MV-4-11 (cell line): ENCODE data around the gene DNAJA4.
A peak's percentile ranks its signal among the peaks of the same experiment; 100 is the strongest.

ENCODE experiments used
- DNase-seq: peaks from one replicate; lab custom pipeline; 2025; lab: John Stamatoyannopoulos, UW

Gene DNAJA4

DNA sequence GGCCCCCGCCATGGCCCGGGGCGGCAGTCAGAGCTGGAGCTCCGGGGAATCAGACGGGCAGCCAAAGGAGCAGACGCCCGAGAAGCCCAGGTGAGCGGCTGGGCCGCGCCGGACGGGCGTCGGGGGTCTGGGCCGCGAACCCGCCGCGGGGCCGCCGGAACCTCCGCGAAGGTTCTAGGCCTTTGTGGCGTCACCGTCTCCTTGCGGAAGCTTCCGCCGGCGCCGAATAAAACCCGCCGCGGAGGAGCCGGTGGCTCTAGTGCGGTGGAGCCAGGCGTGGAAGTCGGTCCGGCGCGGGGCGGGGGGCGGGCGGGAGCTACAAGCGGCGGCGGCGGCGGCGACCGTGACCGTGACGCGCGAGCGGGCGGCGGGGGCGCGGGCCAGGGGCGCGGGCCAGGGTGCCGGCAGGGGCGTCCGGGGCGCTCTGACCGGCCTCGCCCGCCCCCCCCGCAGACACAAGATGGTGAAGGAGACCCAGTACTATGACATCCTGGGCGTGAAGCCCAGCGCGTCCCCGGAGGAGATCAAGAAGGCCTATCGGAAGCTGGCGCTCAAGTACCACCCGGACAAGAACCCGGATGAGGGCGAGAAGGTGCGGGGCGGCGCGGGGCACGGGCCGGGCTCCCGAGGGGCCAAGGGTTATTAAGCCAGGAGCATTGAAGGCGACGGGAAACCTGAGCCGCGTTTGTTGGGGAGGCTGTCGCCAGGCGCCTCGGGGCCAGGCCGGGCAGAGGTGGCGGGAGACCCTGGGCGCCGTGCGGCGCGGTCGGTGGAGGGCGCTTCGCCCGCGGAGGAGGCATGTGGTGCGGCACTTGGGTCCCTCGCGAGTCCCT, at the start of gene DNAJA4:
TSS of gene DNAJA4 (plus strand) at position 259 of the 833 bp plus-strand sequence. CDS start at position 461, 202 bp downstream.
- peak; percentile 33 for DNase-seq

- no peak for DNase-seq
Observed at GRCh38 chr15:78216276-78217104, 47.9 kb upstream of the DNAJA4 start.

GRCh38 chr15:78220713-78221112, 43.6 kb upstream of the DNAJA4 start:
- no peak for DNase-seq

- no peak for DNase-seq
Observed at GRCh38 chr15:78222745-78223395, 41.5 kb upstream of the DNAJA4 start.

- no peak for DNase-seq
Observed at GRCh38 chr15:78223396-78224022, 40.9 kb upstream of the DNAJA4 start.

DNA sequence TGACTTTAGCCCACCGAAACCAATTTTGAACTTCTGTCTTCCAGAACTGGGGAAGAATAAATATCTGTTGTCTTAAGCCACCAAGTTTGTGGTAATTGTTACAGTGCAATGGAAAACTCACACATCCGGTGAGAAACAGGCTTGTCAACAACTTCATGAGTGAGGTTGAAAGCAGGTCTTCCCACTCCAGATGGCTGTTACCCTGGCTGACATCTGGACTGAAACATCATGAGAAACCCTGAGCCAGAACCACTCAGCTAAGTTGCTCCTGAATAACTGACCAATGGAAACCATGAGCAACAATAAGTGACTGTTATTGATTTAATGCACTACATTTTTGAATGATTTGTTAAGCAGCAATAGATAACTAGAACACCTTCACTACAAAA, 40.3 kb upstream of the DNAJA4 start:
- no peak for DNase-seq

DNA sequence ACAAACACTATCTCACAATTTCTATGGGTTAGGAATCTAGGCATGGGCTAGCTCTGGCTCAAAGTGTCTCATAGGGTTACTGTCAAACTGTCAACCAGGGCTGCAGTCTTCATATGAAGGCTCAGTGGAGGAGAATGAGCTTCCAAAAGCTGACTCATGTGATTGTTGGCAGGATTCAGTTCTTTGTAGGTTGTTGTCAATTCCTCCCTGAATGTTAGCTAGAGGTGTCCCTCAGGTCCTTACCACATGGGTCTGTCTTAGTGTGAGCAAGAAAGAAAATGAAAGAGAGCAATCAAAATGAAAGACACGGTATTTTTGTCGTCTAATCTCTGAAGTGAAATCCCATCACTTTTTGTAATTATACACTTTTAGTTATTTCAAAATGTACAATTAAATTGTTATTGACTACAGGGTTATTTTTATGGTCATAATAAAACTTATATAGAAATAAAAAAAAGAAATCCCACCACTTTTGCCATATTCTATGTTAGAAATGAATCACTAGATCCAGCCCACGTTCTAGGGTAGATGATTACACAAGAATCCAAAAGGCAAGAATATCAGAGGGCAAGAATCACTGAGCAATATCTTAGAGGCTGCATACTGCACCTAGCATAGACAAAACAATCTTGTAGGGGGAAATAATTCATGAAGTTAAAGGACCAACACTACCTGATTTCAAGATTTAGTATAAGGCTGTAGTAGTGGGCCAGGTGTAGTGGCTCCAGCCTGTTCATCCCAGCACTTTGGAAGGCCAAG, 38.4 kb upstream of the DNAJA4 start:
- no peak for DNase-seq

- no peak for DNase-seq
Observed at GRCh38 chr15:78228356-78228996, 35.9 kb upstream of the DNAJA4 start.

DNA sequence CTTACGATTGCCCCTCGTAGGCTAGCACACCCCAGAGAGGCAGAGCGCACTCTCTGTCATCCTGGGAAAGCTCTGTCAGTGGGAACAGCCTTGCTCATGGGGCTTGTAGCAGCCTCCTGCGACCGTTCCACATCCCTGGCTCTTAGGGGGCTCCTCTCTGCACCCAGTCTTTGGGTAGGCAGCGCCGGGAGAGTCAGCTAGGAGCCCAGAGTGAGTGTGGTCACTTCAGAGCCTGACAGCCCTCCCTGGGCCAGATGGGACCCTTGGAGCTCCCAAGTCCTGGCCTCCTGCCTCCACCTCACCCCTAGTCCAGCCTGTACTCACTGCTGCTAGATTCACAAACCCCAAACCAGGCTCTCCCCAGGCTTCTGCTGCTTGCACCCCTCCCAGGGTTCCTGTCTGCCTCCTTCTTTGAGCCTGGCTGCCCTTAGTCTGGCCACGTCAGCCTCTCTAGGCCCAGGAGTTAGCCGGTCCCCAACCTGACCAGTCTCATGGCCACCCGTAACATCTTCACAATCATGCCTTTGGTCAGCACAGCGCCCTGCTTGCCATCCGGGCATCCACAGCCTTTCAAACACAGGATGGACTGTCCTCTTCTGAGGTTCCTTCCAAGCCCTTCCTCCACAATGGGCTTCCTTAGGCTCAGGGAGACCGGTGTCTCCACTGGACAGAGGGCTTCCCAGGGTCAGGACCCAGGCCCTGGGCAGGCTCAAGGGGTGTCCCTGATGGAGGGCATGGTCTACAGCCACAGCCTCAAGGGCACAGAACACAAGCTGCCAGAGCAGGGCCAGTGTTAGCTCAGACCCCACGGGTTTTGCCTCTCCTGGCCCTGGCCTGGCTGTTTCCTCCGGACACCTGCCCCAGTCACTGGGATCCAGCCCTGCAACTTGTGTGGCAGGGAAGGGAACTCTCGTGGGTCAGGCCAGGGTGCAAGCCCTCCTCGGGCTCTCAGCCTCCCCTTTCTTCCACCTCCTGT, 34.6 kb upstream of the DNAJA4 start:
- no peak for DNase-seq

DNA sequence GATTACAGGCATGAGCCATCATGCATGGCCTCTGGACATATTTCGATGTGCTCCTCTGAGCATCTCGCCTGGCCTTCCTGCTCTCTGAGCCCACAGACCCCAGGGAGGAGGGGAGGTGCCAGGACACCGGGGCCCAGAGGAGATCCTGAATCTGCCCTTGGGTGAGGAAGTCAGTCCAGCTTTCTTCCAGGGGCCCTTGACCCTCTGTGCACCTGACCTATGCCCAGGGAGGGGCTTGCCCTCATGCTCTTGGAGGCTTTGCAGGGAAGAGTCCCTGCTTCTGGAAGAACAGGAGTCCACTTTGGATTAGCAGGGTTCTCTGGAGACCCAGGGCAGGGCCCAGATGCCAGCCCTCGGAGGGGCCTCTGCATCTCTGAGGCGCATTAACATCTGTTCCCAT, 31.4 kb upstream of the DNAJA4 start:
- no peak for DNase-seq

GRCh38 chr15:78233496-78233895, 30.9 kb upstream of the DNAJA4 start:
- no peak for DNase-seq

- DNase-seq = no peak
Observed at GRCh38 chr15:78234515-78235040, 29.8 kb upstream of the DNAJA4 start, which contains the start of gene ACSBG1. ACSBG1 (minus strand) TSS chr15:78234565; CDS start chr15:78234501, 64 bp downstream.

DNA sequence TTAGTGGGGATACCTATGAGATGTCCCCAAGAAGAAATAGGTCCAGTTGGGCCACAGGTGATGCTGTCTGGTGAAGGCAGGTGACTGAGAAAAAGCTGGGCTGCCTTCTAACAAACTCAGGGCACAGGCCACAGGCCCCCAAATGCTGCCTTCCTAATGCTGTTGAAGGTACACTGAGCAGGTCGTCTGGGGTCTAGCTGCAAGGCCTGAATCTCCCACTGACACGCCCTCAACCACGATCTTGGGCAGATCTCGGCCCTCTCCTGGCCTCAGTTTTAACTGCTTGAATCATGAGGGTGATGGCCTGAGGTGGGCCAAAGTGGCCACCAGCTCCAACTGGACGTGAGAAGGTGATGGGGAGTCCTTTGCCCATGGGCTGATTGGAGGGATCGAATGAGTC, 27.9 kb upstream of the DNAJA4 start:
- no peak for DNase-seq

DNA sequence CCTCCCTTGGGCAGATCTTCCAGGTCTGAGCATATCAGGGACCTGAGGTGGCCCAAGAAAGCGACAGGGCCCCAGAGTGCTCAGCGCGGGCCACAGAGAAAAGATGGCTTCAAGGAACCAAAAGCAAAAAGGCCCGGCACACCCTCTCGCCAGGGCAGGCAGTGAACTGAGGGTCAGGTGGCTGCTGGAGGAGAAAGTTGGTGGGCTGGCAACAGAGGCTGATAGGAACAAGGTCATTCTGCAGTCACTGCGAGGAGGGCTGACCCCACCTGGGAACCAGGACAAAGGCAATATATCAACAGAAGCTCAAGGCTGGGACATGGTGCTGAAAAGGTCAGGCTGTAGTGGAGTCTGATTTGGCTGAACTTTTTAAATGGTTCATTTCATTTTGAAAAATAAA, 27.2 kb upstream of the DNAJA4 start:
- DNase-seq = no peak

GRCh38 chr15:78239811-78240210, 24.6 kb upstream of the DNAJA4 start:
- DNase-seq = no peak

GRCh38 chr15:78241017-78241416, 23.3 kb upstream of the DNAJA4 start:
- DNase-seq = peak; percentile 64

- DNase-seq = no peak
Observed at GRCh38 chr15:78242128-78242527, 22.2 kb upstream of the DNAJA4 start.

- DNase-seq = no peak
Observed at GRCh38 chr15:78243058-78243457, 21.3 kb upstream of the DNAJA4 start.

GRCh38 chr15:78243491-78243941, 20.8 kb upstream of the DNAJA4 start:
- DNase-seq = no peak
